ENCODE data around the gene PUS1.

Gene PUS1

DNA sequence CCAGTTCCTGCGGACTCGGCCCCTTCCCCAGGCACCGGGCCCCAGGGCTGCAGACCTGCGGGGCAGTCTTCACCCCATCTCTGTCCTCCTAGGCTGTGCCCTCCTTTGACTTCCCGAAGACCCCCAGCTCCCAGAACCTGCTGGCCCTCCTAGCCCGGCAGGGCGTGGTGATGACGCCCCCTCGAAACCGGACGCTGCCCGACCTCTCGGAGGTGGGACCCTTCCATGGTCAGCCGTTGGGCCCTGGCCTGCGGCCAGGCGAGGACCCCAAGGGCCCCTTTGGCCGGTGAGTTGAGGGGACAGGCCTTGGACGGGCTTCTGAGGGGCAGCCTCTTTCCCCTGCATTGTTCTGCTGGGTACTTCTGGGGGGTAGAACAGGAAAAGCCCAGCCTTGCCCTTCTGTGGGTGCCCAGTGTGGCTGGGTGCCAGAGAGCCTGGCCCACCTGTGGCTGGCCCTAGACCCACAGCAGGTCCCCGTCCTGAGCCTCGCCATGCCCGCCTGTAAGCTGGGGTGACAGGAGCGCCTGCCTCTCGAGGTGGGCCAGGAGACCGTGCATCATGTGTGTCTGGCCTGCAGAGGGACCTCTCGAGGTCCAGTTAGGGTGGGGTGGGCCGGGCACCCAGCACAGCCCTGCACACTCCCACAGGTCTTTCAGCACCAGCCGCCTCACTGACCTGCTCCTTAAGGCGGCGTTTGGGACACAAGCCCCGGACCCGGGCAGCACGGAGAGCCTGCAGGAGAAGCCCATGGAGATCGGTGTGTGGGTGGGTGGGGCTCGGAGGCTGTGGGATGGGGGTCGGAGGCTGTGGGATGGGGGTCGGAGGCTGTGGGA, 12.6 kb upstream of the PUS1 start:
- TF ChIP-seq, protein P1, sequence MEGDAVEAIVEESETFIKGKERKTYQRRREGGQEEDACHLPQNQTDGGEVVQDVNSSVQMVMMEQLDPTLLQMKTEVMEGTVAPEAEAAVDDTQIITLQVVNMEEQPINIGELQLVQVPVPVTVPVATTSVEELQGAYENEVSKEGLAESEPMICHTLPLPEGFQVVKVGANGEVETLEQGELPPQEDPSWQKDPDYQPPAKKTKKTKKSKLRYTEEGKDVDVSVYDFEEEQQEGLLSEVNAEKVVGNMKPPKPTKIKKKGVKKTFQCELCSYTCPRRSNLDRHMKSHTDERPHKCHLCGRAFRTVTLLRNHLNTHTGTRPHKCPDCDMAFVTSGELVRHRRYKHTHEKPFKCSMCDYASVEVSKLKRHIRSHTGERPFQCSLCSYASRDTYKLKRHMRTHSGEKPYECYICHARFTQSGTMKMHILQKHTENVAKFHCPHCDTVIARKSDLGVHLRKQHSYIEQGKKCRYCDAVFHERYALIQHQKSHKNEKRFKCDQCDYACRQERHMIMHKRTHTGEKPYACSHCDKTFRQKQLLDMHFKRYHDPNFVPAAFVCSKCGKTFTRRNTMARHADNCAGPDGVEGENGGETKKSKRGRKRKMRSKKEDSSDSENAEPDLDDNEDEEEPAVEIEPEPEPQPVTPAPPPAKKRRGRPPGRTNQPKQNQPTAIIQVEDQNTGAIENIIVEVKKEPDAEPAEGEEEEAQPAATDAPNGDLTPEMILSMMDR (IDR thresholded peaks at IDR 0.05; ENCODE audit: low read depth, low read length, missing control alignments): no peak
- in situ Hi-C loops (cut with HindIII; ENCODE audit: low sequenced_read_pairs): no loop called here
- no peak for DNase-seq (ENCODE audit: low read depth)
- H3K4me3 ChIP-seq (ENCODE audit: low read depth, low read length): no peak overlapping the region

DNA sequence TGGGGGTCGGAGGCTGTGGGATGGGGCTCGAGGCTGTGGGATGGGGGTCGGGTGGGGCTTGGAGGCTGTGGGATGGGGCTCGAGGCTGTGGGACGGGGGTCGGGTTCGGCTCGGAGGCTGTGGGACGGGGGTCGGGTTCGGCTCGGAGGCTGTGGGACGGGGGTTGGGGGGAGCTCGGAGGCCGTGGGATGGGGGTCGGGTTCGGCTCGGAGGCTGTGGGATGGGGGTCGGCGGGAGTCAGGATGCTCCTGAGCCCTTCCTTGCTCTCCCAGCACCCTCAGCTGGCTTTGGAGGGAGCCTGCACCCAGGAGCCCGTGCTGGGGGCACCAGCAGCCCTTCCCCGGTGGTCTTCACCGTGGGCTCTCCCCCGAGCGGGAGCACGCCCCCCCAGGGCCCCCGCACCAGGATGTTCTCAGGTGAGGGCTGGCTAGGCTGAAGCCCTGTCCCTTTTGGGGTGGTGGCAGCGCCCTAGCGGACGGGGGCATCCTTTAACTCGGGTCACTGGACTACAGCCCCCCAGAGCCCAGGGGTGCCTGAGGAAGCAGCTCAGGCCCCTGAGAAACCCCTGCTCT, 11.9 kb upstream of the PUS1 start:
- DNase-seq (ENCODE audit: low read depth): no peak
- in situ Hi-C loops (cut with HindIII; ENCODE audit: low sequenced_read_pairs): no loop called here
- no peak overlapping the region for H3K4me3 ChIP-seq (ENCODE audit: low read depth, low read length)
- TF ChIP-seq, protein P1 (IDR thresholded peaks at IDR 0.05; ENCODE audit: low read depth, low read length, missing control alignments): no peak

DNA sequence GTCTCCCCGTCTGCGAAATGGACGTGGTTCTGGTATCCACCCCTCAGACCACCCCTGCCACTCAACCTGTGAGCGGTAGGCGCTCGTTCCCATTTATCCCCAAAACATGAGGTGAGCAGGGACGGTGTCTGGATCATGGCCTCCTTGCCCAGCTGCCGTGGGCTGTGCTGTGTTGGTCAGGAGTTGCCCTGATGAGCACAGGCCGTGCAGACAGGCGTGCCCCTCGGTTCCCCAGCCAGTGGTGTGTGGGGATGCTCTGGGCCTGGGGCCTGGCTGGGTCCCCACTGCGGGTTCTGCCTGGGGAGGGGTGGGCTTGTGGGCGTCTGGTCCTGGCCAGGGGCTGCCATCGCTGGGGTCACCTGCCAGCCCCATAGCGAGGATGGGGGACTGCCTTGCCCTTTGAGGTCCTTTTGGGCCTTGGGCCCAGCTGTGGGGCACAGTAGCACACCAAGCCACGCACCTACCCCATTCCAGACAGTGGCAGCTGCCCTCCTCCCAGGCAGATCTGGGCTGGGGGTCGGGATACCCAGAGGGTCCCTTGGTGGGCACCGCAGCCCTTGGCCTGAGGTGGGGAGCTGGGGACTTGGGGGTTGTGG, 11.3 kb upstream of the PUS1 start:
- TF ChIP-seq, protein P1 (IDR thresholded peaks at IDR 0.05; ENCODE audit: low read depth, low read length, missing control alignments): no peak
- in situ Hi-C loops (cut with HindIII; ENCODE audit: low sequenced_read_pairs): no loop called here
- no peak for DNase-seq (ENCODE audit: low read depth)
- H3K4me3 ChIP-seq (ENCODE audit: low read depth, low read length): no peak overlapping the region

GRCh38 chr12:131918311-131919050, 10.6 kb upstream of the PUS1 start:
- H3K4me3 ChIP-seq (ENCODE audit: low read depth, low read length): no peak overlapping the region
- TF ChIP-seq, protein P1 (IDR thresholded peaks at IDR 0.05; ENCODE audit: low read depth, low read length, missing control alignments): no peak
- DNase-seq (ENCODE audit: low read depth): no peak
- in situ Hi-C loops (cut with HindIII; ENCODE audit: low sequenced_read_pairs): no loop called here

- DNase-seq (ENCODE audit: low read depth): no peak
- TF ChIP-seq, protein P1 (IDR thresholded peaks at IDR 0.05; ENCODE audit: low read depth, low read length, missing control alignments): no peak
- H3K4me3 ChIP-seq (ENCODE audit: low read depth, low read length): no peak overlapping the region
- in situ Hi-C loops (cut with HindIII; ENCODE audit: low sequenced_read_pairs): no loop called here
These were observed 10.1 kb upstream of the PUS1 start for GRCh38 chr12:131919051-131919347.

- H3K4me3 ChIP-seq (ENCODE audit: low read depth, low read length): no peak overlapping the region
- DNase-seq (ENCODE audit: low read depth): no peak
- TF ChIP-seq, protein P1 (IDR thresholded peaks at IDR 0.05; ENCODE audit: low read depth, low read length, missing control alignments): no peak
- in situ Hi-C loops (cut with HindIII; ENCODE audit: low sequenced_read_pairs): no loop called here
These were observed 9.5 kb upstream of the PUS1 start for GRCh38 chr12:131919366-131920156.
